Choroid plexus epithelial cell (primary cell): ENCODE data around the gene ARAP2.

Experiments used
- DNase-seq: peaks from one replicate; pipeline ENCODE4 v3.0.0-alpha.2; 2010; ENCODE audit warnings: low read depth
- H3K4me3 ChIP-seq: 2 replicates; pipeline ENCODE4 v1.5.1; 2011; ENCODE audit warnings: low read depth, mild to moderate bottlenecking, control low read depth, low read length, moderate library complexity
- TF ChIP-seq, protein P1 (sequence below): conservative IDR thresholded peaks from 2 replicates; pipeline ENCODE4 v1.5.1; 2011; ENCODE audit warnings: low read depth, mild to moderate bottlenecking, control low read depth, inconsistent platforms, low read length, moderate library complexity

ARAP2 gene

DNA sequence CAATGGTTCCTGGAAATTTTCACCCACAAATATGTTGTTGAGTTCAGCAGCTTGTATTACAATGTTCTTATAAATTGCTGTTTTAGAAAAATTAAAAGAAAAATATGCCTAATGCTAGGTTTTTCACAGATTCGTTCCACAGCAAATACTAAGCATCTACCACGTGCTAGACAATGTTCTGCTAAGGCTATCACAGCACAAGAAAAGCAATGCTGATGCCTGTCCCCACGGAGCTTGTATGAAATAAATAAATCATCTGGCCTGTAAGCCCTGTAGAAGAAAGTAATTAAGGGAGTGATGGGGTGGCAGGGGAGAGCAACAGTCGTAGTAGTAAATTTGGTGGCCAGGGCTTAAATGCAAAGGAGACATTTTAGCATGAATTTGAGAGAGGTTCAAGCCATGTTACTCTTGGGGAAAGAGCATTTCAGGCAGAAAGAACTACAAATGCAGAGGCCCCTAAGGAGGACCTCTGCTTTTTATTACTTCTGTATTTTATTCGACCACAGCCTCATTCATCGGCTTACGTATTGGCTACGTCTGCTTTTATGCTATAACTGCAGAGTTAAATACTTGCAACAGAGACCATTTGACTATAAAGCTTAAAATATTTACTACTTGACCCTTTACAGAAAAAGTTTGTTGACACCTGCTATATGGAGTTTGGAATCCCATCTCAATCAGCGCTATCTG, 36.3 kb downstream of the ARAP2 start:
- no peak overlapping the region for H3K4me3 ChIP-seq
- TF ChIP-seq, protein P1, sequence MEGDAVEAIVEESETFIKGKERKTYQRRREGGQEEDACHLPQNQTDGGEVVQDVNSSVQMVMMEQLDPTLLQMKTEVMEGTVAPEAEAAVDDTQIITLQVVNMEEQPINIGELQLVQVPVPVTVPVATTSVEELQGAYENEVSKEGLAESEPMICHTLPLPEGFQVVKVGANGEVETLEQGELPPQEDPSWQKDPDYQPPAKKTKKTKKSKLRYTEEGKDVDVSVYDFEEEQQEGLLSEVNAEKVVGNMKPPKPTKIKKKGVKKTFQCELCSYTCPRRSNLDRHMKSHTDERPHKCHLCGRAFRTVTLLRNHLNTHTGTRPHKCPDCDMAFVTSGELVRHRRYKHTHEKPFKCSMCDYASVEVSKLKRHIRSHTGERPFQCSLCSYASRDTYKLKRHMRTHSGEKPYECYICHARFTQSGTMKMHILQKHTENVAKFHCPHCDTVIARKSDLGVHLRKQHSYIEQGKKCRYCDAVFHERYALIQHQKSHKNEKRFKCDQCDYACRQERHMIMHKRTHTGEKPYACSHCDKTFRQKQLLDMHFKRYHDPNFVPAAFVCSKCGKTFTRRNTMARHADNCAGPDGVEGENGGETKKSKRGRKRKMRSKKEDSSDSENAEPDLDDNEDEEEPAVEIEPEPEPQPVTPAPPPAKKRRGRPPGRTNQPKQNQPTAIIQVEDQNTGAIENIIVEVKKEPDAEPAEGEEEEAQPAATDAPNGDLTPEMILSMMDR, result no peak
- no peak for DNase-seq

DNA sequence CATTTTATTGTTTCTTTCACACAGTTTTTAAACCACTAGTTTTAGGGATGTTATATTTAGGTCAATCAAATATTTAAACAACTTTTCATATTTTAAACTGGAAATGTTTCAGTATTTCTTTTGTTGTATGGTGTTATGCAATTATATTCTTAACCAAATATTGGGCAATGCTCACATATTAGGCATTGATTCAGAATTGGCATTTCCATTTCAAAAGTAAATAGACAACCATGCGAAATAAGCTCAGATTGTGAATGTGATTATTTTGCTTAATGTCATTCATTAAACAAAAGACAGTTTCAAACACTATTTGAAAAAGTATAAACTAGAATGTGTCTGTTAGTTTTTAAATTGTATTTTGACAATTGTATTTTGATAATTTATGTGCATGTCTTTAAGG, 36.9 kb downstream of the ARAP2 start:
- DNase-seq, result no peak
- no peak overlapping the region for H3K4me3 ChIP-seq
- TF ChIP-seq, protein P1, result no peak

DNA sequence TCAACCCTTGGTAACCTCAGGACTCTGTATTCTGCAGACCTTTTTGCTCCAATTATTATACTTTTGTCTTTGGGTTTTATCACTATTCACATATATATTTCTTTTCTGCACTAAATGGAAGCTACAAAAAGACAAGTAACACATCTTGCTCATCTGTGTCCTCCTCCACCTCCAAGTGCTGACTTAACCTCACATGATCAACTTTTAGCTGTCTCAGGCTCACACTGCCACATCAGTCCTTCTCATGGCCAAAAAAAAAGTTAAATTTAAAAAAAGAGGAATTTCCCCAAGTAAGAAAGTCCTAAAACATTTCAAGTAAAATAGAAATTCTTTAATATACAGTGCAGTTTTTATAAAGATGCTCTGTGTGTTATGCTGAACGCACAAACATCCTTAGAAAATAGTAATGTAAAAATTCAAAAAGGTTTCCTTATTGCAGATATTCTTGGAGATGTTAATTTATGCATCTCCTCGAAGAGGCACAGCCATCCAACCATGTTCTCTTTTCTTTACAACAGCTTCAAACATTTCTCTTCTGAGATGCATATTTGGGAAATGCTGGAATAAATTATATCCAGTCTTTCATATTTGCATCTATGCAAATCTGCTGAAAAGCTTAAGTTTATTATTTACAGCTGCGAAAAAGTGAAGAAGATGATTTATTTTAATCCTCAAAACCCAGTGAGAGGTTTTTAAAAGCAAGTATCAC, 37.6 kb downstream of the ARAP2 start:
- no peak for DNase-seq
- TF ChIP-seq, protein P1, result no peak
- H3K4me3 ChIP-seq, result no peak overlapping the region

DNA sequence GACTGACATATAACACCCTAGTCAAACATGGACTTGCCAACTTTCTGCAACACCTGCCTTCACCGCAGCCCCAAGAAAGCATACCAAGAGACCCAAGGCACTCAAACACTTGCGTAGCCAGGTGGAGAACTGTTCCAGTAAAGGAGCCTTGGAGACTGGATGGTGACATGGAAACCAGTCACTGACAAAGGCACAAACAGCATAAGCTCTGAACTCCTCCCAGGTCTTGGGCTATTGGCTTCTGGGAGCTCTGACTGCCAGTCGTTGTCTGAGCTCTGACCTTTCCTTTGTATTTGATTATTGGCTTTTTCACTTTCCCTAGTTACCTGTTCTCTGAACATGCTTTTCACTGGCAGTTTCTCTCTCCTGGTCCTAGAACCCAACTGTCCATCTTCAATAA, 38.3 kb downstream of the ARAP2 start:
- DNase-seq, result no peak
- TF ChIP-seq, protein P1, result no peak
- H3K4me3 ChIP-seq, result no peak overlapping the region

DNA sequence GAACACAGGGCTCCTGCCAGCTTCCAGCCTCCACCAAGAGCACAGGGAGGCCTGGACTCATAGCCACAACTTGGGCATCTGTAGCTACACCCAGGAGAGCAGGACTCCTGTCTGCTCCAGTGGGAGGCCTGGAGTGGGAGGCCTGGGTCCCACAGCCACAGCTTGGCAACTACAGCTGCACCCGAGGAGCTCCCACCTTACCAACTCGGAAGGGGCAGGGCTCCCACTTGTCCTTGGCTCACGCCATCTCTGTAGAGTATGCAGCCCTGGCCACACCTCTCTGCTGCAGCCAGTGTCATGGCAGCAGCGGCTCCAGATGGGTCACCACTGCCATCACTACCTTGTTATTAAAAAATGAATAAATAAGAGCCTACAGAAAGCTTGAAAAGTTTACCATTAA, 45.5 kb downstream of the ARAP2 start:
- TF ChIP-seq, protein P1, result no peak
- no peak overlapping the region for H3K4me3 ChIP-seq
- DNase-seq, result no peak

DNA sequence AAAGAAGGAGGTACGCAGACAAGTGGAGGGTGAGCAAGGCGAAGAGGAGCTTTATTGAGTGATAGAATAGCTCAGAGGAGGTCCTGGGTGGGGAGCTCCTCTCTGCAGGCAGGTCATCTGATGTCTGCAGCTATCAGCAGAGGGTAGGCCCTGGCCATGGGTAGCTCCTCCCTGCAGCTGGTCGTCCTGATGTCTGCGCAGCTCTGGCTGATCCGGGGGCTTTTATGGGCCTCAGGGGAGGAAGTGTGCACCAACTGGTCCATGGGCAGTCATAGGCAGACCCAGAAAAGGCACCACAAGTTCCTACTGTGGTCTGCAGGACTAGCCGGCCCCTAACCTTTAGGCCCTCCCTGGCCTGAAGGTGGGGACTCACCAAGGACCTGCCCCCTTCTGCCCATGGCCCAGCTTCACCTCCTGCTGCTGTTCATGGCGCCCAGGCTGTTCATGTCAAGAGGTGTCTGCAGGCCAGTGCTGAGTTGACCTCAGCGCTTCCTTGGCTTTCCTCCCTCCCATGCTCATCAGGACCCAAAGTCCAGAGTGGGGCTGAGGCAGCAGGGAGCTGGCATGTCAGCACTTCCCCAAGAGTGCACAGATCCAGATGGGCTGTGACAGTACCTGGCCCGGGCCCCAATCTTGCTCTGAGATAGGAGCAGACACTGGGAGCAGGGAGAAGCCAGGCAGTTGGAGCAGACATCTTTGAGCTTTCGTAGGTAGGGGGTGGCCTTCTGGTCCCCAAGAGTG, 46.1 kb downstream of the ARAP2 start:
- TF ChIP-seq, protein P1, result no peak

More for the DNA sequence above, 46.1 kb downstream of the ARAP2 start:
- no peak for DNase-seq
- H3K4me3 ChIP-seq, result no peak overlapping the region
